RCC 7860 (cell line): ENCODE results near the gene SGMS1.
A peak's percentile ranks its signal among the peaks of the same experiment; 100 is the strongest.
"Not testable (repeated sequence)": the region's sequence is repeated elsewhere in the genome, so short reads cannot be mapped to it uniquely, and the experiment has no call there.

Experiments used
- DNase-seq: peaks from one replicate; pipeline ENCODE4 v3.0.0-alpha.2; 2015; ENCODE audit warnings: low spot score
- FAIRE-seq: peaks from 2 replicates; lab custom pipeline; 2012; peaks lifted over from hg19 to GRCh38; lab: Jason Lieb, UNC

The SGMS1 gene

DNA sequence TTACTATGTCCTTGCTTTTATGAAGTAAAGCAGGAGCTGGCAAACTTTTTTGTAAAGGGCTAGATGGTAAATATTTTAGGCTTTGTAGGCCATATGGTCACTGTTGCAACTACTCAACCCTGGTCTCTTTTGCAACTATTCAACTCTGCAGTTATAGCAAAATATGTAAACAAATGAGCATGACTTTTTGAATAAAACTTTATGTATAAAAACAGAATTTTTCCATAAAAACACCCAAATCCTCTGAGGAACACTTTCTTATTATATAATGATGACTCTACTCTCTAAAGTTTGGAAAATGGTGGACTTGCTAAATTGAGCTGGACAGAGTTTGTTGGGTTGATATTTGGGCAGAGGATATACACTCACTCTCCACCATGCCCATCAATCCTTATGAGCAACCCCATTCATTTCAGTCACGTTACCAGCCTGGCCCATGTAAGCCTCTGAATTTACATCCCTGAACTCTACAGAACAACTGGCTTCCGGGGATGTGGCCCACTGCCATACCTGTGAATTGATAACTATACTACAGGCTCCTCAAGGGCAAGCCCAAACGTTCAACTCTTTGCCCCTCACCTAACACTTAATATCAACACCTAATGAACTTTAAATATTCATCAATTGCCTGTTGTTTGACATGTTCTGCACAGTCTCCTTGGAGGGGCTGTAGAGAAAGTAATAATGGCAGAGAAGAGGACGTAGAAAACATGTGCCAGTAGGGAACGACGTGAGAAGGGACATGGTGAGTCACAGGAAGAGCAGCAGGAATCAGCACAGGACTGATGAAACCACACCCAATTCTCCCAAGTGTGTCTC lies 37.6 kb downstream of the SGMS1 start:
- DNase-seq (peak; percentile 55), FAIRE-seq (no peak)

DNA sequence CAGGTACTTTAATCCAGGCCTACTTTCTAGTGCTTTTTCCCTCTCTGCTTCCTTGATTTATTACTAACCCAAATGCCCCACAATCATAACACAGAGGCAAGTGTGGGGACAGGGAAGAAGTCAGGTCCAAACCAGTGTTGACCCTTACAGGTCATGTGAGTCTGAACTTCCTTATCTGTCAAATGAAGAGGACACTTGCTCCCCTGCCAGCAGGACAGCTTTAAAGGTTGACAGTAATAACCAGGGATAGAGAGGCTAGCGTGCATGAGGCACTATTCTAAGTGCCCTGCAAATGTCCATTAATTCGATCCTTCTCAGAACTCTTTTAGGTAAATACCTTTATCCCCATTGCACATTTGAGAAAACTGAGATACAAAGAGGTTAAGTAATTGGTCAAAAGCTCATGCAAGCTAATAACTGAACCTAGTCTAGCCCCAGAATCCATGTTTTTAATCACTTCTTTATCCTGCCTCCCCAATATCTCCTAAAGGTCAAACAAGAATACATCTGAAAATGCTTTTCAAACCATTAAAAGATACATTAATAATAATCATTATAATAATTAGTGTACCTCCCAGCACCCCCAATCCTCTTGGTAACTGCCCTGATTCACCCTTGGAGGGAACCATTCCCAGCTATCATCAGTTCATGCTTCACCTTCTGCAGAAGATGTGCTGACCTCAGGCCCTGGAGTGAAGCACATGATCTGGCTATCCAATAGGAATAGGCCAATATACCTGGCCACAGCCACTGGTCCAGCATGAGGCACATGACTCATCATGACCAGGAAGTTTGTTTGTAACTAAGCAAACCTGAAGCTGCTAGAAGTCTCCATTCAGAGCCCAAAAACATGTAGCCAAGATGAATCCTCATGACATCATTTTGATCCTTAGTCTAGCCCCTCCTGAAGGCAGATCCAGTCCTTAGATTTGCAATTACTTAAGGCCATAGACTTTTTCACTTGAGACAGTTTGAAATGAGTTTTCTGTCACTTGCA lies 40.7 kb downstream of the SGMS1 start:
- FAIRE-seq, result no peak
- peak; percentile 47 for DNase-seq

DNA sequence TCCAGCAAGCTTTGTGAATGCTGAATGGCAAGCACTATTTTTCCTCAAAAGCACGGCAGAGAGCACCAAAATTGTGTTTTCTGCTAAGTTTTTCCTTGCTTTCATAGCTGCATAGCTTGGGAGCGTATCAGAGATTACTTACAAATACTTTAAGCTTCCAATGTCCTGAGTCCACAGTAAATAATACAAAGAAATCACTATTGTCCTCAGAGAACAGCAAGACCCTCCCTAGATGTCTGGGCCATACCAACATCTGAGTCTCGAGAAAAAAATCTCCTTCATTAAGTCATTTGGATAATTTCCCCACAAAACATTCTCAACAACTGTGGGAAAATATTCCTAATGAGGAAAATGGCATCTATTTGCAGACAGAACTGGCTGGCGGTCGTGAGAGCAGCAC lies 41.7 kb downstream of the SGMS1 start:
- FAIRE-seq (no peak), DNase-seq (no peak)

DNA sequence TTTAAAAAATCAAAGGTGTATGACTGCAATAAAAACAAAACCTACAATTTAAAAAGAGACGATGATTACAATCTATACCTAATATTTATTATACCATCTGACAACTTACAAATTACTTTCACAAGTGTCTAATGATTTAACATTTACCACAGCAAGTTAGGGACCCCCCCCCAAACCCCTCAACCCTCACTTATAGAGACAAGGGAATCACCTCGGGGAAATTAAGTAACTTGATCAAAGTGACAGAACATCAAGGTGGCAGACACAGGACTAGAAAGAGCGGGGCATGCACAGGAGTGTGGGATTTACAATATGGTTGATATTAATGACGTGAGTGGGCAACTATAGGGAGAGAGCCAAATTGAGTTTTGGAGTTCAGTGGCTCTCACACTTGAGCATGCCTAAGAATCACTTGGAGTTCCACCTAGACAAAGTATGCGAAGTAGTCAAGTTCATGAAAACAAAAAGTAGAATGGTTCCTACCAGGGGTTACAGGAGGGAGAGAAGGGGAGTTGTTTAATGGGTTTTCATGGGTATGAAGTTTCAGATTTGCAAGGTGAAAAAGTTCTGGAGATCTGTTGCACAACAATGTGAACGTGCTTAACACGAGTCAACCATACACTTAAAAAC lies 43.4 kb downstream of the SGMS1 start:
- FAIRE-seq, result no peak
- DNase-seq, result no peak

DNA sequence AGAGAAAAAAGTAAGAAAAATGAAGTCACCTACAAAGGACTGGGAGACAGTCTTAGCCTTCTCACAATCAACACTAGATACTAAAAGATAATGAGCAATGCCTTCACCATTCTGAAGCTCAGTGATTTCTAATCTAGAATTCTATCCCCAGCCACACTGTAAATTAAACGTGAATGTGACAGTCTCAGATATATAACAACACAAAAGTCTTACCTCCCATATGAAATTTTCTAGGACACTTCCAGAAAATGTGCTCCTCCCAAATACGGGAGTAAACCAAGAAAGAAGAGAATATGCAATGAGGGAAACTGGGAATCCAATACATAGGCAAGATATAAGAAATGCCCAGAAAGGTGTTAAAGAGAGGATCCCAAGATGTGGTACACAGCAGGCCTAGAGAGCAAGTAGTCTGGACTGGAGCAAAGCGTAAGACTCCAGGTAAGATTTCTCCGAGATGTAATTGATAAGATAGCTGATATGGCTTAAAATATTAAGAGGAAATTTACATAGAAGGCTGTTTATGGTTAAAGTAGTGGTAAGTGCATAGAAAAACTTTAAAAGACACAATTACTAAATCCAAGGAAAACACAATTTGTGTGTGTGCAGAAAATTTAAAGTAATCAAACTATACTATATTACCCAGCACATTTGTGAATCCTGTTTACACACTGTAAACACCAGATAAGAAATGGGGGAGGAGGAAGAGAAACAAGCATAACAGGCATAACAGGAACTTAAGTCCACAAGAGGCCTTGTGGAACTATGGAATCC lies 44.1 kb downstream of the SGMS1 start:
- no peak for FAIRE-seq
- DNase-seq, result no peak

DNA sequence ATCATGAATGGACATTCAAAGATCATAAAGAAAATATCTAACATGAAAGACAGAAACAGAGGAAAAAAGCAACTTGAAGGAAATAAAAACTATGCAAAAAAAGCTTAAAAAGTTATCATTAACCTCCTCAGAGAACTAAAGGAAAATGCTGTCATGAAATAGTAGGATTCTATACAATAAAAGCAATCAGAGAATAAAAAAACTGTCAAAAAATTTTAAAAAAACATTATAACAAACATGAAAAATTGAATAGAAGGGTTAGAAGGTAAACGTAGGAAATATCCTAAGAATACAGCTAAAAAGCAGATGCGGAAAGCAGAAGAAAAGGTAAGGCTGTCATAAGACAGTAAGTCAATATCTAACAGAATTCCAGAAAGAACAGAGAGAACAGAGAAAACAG lies 44.8 kb downstream of the SGMS1 start:
- DNase-seq (no peak), FAIRE-seq (no peak)

DNA sequence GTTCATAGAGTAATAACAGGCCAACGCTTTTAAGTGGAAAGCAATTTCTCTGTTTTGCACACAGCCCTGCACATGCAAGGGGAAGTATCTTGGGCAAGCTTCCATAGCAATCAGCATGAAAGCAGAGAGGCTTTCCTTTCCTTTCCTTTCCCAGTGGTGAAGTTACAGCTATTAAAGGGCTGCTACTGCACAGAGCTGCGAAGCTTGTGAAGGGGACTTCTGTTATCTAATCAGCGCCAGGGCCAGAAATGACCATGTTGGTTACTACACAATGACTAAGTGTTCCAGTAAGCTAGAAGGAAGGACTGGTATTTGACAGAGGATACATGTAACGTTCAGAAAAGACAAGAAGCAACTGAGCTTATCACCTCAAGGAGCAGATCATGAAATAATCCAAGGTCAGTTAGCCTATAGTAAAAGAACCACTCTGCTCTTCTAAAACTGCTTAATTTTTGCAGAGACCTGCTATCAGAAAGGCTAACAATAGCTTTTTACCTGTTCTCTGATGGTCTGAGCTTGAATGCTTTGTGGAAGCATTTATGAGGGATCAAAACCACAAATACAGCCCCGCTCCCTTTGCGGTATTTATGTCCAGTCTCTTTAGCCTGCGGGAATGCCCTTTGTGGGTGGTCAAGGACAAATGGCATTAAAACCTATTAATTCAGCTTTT lies 45.9 kb downstream of the SGMS1 start:
- FAIRE-seq, result no peak

DNA sequence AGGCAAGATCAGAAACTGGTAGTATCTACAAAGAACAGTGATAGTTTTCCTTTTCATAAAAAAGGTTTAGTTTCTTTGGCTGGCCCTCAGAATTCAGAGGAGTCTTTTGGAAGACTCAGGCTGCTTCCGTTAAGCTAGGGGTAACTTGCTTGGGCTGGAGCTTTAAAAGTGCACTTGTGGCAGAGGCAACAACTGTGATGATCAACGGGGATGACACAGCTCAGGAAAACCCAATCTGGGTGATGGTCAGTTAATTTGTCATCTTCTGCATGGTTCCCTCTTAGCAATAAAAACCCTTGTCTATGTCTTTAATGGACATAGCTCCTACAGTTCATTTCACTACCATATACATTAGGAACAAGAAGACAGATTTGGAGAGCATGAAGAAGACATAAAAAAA lies 46.7 kb downstream of the SGMS1 start:
- no peak for FAIRE-seq
- DNase-seq, result no peak

More for the DNA sequence above, 45.9 kb downstream of the SGMS1 start:
- peak; percentile 62 for DNase-seq

DNA sequence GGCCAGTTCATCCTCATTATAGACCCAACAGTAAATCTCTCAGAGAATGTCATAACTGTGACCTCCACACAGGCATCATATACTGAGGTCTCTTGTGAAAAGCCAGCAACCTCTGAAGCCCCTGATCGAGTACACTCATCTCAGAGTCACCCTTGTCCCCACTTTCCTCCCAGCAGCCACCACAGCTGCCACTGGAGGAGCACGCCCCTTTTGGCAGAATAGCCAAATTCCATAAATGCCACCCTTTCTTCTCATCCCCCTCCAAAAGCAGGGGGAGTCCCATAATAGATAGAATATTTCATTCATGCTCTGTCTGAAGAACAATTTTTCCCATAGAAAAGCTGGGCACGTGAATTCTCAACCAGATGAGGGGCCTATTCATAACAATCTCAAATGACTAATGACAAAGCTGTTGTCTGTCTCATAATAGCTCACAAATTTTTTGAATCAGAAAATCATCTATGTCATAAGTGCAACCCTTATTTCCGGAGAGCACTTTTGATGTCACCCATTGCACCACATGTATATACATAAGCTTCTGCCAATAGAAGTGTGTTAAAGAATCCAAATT lies 47.4 kb downstream of the SGMS1 start:
- DNase-seq (peak; percentile 10), FAIRE-seq (no peak)

DNA sequence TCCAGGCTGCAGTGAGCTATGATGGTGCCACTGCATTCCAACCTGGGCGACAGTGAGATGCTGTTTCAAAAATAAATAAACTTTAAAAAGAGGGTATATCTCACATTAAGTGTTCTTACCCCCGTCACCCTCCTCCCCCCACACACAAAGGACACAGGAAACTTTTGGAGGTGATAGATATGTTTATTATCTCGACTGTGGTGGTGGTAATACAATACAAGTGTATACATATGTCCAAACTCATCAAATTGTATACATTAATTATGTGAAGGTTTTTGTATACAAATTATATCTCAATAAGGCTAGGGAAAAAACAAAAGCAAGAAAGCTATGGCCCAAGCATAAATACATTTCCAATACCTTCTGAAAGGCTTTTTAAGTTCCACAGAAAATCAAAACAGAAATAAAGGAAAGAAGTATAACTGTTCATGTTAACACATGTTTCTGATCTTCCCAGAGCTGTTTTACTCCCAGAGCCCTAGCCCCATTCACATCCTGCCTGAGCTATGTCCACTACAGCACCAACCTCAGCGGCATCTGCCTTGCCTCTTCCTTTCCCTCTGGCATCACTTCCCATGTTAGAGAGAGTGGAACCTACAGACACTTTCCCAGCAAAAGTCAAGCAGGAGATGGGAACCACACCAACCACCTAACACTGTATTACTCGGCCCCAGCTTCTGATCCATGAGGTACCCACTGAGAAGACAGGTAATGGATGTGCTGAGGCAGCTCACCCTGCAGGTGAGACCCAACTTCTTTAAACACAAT lies 48.1 kb downstream of the SGMS1 start:
- no peak for FAIRE-seq

DNA sequence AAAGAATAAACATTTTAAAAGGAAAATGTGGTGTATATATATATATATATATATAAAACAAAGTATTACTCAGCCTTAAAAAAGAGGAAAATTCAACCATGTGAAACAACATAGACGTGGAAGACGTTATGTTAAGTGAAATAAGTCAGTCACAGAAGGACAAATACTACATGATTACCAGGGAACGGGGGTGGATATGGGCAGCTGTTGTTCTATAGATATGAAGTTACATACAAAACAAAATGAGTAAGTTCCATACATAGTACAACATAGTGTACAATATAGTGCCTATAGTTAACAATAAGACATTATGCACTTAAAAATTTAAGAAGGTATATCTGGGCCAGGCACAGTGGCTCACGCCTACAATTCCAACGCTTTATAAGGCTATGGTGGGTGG lies 48.8 kb downstream of the SGMS1 start:
- DNase-seq (no peak), FAIRE-seq (no peak)

More for the DNA sequence above, 48.1 kb downstream of the SGMS1 start:
- DNase-seq, result no peak

DNA sequence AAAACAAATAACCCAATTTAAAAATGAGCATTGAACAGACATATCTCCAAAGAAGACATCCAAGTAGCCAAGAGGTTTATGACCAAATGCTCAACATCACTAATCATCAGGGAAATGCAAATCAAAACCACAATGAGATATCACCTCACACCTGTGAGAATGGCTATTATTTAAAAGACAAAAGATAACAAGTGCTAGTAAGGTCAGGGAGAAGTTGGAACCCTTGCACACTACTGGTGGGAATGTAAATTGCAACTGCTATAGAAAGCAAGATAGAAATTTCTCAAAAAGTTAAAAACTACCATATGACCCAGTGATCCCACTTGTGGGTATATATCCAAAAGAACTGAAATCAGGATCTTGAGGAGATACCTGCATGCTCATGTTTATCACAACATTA lies 49.5 kb downstream of the SGMS1 start:
- DNase-seq, result no peak
- no peak for FAIRE-seq

DNA sequence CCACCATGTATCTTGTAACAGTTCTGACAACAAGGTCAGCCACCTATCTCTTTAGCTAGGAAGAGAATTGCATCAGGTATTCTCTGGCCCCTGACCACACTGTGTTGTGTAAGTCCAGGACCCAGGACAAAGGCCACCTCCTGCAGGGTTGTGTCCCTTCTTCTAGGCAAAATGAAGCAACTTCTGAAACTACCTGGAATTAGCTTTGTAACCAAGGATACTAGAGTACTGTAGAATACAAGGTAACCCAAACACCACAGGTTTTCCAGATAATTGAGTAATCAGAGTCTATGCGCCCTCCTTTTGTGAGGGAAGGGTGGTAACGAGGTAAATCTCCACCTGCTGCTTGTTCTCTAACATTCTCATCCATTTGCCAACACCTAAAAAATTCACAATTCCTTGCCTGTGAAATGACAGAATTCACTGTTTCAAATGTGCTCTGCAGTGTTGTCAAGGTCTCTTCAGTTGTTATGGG lies 51.7 kb downstream of the SGMS1 start:
- no peak for DNase-seq
- no peak for FAIRE-seq

DNA sequence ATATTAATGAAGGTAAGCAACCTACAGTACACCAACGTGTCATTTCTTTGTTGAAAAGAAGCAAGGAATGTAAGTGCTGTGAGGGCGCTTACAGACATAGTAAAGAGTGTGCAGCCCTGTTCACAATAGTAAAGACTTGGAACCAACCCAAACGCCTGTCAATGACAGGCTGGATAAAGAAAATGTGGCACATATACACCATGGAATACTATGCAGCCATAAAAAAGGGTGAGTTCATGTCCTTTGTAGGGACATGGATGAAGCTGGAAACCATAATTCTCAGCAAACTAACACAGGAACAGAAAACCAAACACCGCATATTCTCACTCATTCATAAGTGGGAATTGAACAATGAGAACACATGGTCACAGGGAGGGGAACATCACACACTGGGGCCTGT lies 55.0 kb downstream of the SGMS1 start:
- DNase-seq, FAIRE-seq: not testable (repeated sequence)

DNA sequence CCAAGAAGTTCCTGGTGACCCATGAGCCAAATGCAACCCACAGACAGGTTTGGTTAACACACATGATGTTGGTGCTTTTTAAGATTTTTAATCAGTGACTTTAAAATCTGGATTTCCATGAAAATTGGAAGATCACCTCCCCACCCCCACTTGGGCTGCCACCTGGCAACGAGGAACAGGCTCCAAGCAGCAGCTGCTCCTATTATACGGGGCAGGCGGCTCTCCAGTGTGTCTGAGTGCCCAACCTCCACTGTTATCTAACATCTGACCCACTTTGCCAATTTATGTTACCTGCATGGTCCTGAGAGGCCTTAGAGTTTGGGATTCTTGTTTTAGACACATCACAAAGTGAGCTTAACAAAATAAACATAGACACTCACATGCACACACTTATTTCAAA lies 56.4 kb downstream of the SGMS1 start:
- FAIRE-seq, result no peak
- no peak for DNase-seq

DNA sequence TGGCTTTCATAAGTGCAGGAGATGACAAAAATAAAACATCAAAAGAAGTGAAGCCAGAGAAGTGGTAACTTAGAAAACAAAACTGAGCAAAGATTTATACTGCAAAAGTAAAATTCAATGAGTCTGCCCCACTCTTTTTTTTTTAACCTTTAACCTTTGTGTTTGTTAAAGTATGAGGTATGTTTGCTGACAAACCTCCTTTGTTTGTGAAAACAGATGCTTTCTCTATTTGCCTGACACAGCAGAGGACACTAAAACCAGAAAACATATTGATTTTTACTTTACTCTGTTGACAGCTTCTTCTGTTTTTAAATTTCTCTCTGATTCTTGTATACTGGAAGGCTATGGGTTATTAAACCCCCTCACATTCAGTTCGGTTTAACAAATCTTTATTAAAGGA lies 57.6 kb downstream of the SGMS1 start:
- FAIRE-seq (no peak), DNase-seq (no peak)

DNA sequence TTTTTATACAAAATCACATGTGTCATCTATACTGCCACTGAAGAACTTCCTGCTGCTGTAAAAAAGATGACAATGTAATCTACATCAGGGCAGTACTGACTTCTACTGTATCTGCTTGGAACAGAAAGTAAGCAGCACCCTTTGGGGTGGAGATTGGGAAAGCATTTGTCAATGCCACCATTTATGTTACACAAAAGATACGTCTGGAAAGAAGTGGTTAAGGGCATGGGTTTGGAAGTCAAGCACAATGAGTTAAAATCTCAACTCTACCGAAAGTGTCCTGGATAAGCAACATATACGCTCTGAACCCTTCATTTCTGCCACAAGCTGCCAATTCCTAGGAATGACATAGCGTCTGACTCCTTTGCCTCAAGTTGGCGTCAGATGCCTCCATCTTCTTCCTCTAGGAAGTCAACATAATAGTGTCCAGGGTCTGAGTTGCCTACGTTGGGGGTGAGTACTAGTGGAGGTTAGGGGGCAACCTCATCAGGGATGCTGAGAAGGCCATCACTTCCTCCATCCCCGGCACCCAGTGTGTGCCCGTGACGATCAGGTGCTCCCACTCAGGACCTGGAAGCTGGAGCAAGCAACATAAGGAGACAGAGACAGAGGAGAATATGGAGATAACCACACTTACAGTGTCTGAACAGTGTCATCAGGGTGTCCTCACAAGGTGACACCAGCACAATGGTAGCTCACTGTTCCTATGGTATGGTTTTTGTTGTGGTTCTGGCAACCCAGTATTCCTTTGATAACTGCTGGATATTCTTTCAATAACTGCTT lies 58.3 kb downstream of the SGMS1 start:
- no peak for FAIRE-seq

DNA sequence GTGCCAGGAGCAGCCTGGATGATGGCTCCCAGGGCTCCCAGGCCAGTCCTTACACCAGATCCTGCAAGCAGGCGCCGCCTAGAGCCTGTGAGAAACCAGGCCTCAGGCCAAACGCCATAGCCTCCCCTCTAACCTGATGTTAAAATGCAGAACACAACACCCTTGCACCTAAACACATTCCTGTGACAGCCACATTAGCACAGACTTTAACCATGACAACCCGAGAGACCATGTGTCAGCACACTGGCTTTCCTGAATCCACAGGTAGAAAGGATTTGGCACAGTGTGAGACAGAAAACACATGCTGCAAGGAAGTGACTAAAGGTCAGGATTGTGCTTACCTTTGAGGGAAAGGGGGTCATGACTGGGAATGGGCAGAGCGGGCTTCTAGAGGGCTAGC lies 59.9 kb downstream of the SGMS1 start:
- no peak for DNase-seq
- no peak for FAIRE-seq

More for the DNA sequence above, 58.3 kb downstream of the SGMS1 start:
- DNase-seq, result no peak
